NCI-H510A treated with DMSO at 0.1 percent for 48 hours (cell line): ENCODE results near the gene CD74.

ENCODE experiments used
- DNase-seq: peaks from one replicate; lab custom pipeline; 2025; lab: John Stamatoyannopoulos, UW

Gene CD74

DNA sequence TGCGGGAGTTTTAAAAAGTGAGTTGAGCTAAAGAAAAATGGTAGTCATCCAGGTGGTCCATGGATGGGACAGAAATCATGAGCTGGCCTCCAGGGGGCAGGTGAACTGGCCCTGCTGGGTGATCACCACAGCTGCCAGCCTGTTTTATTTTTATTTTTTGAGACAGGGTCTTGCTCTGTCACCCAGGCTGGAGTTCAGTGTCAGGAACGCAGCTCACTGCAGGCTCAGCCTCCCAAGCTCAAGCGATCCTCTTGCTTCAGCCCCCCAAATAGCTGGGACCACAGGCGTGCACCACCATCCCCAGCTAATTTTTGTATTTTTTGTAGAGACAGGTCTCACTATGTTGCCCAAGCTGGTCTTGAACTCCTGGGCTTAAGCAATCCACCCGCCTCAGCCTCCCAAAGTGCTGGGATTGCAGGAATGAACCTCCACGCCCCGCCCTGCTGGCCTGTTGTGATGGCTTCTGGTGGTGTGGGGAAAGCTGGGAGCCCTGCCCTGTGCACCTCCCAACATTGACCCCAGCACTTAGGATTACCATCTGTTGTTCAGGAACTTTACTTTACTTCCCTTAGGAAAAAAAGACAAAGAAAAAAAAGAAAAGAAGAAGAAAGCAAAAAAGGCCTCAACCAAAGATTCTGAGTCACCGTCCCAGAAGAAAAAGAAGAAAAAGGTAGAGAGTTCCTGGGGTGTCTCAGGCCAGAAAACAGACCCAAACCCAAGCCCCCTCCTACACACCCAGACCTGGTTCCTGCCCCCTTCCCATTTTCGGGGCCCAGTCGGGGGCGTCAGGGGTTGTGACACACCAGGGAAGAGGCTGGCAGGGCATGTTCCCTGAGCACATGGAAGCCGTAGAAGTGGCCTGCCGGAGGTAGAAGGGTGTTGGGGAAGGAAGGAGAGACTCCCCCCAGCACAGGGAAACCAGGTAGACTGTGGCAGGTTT, 14.7 kb downstream of the CD74 start:
- no peak for DNase-seq

DNA sequence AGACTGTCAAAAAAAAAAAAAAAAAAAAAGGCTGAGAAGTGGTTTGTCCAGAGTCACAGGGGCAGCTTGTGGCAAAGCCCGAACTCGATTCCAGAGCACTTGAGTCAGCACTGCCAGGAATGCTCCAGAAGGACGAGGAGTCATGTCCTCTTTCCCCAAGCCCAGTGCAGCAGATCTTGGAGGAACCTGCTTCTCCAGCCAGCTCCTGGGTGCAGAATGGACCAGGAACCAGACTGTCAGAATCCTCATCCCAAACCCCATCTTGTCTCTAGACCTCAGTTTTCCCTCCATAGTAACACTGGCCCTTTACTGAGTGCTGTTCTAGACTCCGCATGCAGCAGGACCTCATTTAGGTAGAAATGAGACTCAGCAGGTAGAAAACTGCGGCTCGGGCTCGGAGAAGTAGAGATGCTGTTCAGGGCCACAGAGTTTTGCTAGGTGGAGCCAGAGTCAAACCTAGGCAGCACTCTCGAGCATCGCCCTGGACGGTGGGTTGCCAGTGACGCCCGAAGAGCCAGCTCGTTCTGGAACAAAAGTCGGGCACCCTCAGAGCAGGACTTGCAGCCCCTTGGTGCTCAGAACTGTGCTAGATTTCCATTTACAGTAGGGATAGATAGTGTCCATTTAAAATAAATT, 15.4 kb downstream of the CD74 start:
- DNase-seq: no peak

GRCh38 chr5:150396267-150396666, 16.4 kb downstream of the CD74 start:
- no peak for DNase-seq

DNA sequence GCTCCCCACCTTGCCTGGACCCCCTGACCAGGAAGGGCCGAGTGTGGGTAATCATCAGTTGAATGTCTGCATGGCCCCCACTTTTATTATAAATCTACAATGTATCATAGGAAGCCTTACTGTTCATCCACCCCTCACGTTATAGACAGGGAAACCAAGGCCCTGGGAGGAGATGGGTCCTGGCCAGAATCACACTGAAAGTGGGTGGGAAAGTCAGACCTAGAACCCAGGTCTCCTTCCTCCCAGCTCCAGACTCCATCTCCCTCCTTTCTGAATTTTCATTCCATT, 17.1 kb downstream of the CD74 start:
- no peak for DNase-seq

GRCh38 chr5:150394912-150395687, 17.6 kb downstream of the CD74 start:
- DNase-seq: no peak

GRCh38 chr5:150394131-150394530, 18.6 kb downstream of the CD74 start:
- no peak for DNase-seq

DNA sequence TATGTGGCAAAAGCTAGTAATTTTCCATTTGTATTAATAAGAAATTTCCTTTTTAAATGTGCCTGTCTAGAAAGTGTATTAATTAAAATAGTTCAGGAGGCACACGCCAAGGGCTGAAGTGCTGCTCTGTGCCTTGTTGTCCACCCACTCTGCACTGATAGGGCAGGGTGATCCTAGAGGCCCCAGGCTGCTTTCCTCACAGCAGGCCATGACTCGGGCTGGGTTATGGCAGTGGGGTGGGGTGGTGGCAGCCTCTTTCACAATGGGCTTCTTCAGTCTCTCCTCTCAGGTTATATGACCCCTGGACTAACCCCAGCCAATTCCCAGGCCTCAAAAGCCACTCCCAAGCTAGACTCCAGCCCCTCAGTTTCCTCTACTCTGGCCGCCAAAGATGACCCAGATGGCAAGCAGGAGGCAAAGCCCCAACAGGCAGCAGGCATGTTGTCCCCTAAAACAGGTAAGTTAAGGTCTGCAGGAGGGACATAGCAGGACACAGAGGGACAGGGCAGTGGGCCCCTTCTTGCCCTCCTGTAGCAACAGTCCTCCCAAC, 19.5 kb downstream of the CD74 start:
- DNase-seq: no peak

DNA sequence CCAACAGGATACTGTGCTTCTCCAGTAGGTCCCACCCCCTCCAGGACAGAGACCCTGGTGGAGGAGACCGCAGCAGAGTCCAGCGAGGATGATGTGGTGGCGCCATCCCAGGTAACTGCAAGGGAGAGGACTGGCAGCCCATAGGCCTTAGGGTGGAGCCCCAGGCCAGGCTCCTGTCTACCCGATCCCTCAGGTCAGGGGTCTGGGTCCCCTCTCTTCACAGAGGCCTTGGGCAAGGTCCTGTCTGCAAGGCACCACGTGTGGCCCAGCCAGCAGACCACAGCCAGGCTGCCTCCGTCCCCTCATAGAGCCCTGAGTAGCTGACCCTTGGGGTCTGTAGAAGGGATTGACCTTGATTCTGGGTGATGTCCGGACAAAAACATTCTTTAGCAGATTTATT, 20.0 kb downstream of the CD74 start:
- no peak for DNase-seq

DNA sequence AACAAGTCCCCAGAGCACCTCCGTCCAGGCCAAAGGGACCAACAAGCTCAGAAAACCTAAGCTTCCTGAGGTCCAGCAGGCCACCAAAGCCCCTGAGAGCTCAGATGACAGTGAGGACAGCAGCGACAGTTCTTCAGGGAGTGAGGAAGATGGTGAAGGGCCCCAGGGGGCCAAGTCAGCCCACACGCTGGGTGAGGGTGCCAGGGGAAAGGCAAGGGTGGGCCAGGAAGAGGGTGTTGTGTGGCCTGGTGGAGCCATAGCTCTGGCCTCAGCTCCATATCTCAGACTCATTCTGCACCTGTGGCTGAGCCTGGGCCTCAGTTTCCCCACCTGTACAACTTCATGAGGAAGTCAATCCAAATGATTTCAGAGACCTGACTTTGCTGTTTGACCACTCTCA, 20.7 kb downstream of the CD74 start:
- DNase-seq: no peak

DNA sequence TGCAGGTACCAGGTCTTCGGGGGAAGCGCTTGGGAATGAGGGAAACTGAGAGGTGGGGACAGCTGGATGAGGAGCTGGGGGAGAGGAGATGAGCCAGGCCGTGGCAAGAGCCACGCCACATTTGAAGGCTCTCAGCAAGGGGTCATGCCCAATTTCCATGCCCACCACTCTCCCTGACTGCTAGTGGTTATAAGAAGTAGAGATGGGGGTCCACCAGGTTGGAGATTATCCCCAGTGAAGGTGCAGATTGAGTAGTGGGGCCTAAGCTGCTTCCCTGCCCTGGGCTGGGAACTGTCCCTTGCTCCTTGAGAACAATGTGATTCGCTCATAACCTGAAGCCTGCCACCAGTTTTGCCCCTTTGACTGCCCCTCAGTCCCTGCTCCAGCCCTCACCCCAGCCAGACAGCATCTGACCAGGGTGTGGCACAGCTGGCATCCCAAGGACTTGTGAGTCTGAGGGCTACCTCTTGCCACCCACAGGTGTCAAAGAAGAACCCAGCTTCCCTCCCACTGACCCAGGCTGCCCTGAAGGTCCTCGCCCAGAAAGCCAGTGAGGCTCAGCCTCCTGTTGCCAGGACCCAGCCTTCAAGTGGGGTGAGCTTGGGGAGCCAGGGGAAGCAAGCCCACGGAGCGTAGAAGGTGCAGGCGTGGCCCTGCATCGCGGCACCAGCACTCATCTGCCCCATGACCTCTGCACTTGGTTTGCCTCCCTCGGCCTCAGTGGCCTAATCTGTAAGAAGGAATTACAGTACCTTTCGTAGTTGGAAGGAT, 21.5 kb downstream of the CD74 start:
- no peak for DNase-seq

- no peak for DNase-seq
Measured at GRCh38 chr5:150389531-150390266, 23.0 kb downstream of the CD74 start.

DNA sequence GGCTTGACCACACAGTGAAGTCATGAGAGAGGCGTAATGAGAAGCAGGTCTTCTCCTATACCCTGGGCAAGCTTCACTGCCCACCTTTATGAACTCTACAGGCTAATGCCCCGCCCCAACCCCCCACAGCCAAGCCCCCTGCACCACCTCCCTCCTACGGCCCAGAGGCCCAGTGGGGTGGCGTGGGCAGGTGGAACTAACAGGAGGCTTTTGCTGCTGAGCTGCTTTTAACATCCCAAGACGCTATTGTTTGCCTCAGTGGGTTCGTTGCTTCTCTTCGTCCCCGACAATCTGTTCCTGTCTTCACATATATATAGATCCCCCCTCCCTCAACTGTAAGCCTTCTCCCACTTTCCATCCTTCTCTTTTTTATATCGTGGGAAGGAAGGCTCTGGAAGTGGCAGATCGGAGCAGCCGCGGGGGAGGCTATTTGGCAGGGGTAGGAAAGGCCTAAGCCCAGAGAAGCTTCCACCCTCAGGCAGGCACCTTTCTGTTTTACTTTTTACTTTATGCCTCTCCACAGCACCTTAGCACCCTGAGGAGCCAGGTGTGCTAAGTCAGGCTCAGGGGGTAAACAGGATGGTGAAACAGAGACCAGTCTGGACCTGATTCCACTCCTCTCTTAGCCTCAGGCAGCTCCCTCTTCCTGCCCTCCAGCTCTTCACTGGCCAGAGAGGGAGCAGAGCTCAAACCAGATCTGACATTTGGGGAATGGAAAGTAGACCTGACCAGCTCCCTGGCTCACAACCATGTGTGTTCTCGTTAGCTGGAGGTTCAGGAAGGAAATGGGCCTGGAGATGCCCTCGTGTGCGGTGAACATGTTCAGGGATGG, 26.5 kb downstream of the CD74 start:
- DNase-seq: no peak

DNA sequence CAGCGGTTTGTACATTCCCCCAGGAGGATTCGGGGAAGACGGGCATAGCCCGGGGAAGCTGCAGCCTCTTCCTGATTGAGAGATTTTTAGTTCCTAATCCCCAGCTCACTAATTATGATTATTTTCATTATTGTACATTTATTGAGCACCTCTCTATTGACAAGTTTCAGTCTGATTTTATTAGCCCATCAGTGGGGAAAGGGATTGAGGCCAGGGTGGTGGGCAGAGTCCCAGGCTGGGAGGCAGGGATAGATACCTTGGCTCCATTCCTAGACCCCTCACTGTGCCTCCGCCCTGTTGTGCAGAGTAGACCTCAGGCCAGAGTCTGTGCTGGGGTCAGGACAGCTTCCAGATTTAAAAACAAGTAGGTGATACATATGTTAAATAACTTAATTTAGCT, 28.0 kb downstream of the CD74 start:
- DNase-seq: no peak

DNA sequence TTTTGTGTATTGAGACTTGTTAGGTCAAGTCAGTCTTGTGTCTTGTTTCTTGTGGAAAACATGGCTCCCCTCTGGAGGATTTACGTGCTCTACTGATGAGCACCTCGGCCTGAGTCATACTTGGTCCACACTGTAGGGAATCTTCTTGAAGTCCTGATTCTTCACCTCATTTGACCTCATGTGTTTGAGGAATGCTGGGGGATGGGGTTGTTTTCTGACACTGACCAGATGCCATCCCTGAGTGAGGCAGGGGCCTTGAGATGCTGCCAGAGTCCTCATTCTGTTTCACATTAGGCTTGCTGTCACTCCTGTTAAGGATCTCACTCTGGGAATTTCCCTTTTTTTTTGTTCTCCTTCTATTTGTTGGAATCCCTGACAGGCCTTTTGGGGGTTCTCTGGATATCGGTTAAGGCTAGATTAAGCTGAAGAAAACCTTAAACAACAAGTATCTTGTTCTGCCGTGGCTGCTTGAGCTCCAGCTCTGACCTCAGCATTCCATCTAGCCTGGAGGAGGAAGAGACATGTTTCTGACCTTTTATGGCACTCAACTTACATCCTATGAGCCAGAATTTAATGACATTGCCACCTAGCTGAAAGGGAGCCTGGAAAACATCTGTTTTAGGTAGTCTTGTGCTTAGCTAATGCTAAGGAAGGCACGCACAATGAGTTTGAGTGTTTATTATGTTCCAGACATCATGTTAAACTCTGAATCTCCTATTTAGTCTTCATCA, 34.6 kb downstream of the CD74 start:
- no peak for DNase-seq

DNA sequence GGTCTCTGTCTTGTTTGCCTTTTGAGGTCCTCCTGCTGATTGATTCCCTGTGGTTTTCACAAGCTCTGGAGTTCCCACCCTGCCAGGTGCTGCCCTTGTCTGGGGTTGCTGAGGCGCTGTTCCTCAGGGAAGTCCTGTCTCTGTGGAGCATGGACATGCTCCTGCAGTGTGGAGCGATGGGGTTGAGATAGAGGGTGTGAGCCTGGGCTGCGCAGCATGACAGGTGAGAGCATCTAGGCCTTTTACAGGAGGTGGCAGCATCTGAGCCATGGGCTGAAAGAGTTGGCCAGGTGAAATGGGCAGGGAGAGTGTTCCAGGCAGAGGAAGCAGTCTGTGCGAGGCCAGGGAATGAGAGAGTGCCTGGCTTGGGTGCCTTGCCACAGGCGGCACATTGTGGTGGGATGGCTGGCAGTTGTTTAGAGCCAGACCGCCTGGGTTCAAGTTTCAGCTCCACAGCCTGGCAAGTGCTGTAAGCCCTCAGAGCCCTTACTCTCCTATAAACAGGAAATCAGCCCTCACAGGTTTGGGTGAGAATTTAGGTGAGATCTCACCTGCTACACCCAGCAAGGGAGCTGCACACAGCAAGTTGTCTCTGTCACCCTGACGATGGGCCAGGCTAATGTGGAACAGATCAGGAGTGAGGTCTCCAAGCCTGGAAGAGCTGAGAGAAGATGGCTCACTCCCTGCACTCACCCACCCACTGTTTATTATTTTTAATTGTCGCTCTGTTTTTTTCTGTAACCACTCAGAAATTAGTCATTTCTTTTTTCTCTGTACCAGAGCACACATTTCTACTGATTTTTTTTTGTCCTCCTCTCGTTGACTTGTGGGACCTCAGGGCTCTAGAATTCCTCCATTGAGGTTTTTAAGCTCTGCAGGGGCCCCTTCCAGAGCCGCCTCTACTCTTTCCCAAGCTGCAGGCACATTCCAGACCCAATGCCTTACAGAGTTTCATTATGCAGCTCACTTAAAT, 35.6 kb downstream of the CD74 start:
- no peak for DNase-seq

GRCh38 chr5:150374651-150375050, 38.1 kb downstream of the CD74 start:
- no peak for DNase-seq

DNA sequence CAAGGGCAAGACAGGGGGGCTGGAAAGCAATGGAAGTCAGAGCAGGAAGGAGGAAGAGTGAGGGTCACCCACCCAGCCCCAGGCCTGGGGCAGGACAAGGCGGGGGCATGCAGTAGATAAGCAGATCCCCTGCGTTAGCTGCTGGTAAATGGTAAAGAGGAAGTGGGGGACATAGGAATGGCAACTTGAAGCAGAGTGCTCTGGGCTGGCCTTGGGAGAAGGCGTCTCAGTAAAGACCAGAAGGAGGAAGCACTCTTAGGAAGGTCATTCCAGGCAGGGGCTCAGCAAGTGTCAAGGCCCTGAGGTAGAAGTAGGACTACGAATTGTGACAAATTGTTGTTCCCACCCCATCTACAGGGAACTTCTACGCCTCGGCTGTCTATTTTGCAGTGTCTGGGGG, 40.1 kb downstream of the CD74 start:
- DNase-seq: no peak

DNA sequence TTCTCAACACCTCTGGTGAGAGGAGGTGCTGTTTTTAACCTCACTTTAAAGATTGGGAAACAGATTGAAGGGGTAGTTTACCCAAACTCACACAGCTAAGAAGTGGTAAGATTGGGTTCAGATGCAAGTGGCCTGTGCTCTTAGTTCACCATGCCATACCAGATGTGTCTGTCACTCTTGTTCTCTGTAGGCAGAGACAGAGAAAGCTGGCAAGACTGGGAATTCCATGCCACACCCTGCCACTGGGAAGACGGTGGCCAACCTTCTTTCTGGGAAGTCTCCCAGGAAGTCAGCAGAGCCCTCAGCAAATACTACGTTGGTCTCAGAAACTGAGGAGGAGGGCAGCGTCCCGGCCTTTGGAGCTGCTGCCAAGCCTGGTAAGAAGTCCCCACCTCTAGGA, 44.2 kb downstream of the CD74 start:
- no peak for DNase-seq
